ENCODE measurements around the gene CCNYL1. TPM values are rescaled to one million over a fixed set of nuclear protein-coding genes. Genes with fewer than 3 reads are reported as not detected.
"Not testable (repeated sequence)": the region's sequence is repeated elsewhere in the genome, so short reads cannot be mapped to it uniquely, and the experiment has no call there.

The CCNYL1 gene
- total RNA-seq, 2 experiments from 2014 or later: 4.8 to 5.7 TPM

DNA sequence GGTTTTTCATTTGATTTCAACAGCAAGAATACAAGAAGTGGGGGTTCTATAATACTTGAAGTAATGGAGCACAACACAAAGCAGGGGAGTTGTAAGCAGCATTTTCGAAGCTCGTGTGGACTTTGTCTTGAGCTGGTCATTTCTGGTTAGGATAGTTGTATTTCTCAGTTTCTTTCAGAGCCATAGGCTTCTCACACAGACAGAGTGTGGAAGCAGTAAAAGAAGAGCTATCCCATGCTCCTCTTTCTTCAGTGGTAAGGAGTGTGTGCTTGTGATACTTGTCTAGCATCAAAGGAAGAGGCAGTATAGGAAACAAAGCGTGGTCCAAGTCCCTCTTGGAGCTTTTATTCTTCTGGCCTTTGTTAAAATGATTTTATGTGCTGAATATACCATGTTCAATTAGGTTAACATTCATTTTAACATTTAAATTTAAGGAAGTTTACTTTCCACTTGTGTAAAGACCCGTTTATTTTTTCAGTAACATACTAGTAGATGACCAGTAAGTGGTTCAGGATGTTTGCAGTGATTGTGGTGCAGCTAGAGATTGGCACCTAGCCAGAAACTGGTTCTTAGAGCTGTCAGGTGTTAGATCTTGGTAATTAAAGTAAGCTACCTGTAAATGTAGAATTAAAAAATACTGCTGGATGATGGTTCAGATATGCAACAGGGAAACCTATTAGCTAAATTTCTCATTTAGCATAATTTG, 14.6 kb downstream of the CCNYL1 start:
- ChIA-PET CTCF (interaction anchor here (0.7 to 1.8 kb wide), 4 partner anchors 9 to 314 kb away, joined by 3 to 5 read pairs (median 4); partner anchors contain the start of gene CCNYL1), POLR2A (interaction anchor here (0.7 kb wide), 1 partner anchor 15 kb away, joined by 3 read pairs; the partner anchor contains the start of gene CCNYL1)

- ChIA-PET POLR2A (no interaction called here), CTCF (interaction anchor here (0.6 to 1.8 kb wide), 3 partner anchors 16 to 362 kb away, joined by 3 to 5 read pairs (median 5); partner anchors contain the start of gene CCNYL1)
Observed at GRCh38 chr2:207727261-207727660, 15.8 kb downstream of the CCNYL1 start.

DNA sequence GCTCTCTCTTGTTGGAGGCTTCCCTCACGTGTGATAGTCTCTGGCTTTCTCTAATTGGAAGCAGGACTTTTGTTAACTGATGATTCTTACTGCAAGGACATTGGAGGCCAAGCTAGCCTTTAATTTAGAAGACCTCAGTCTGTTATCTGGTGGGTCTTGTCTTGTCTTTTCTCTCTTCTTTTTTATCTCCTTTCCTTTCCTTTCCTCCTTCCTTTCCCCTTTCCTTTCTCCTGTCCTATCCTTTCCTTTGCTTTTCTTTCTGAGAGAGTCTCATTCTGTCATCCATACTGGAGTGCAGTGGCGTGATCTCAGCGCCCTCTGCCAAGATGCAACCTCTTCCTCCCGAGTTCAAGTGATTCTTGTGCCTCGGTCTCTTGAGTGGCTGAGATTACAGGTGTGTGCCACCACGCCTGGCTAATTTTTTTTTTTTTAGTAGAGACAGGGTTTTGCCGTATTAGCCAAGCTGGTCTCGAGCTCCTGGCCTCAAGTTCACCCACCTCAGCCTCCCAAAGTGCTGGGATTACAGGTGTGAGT, 18.1 kb downstream of the CCNYL1 start:
- ChIA-PET POLR2A (no interaction called here), CTCF (no interaction called here)

GRCh38 chr2:207731138-207731537, 19.7 kb downstream of the CCNYL1 start:
- CTCF ChIA-PET: no interaction called here

DNA sequence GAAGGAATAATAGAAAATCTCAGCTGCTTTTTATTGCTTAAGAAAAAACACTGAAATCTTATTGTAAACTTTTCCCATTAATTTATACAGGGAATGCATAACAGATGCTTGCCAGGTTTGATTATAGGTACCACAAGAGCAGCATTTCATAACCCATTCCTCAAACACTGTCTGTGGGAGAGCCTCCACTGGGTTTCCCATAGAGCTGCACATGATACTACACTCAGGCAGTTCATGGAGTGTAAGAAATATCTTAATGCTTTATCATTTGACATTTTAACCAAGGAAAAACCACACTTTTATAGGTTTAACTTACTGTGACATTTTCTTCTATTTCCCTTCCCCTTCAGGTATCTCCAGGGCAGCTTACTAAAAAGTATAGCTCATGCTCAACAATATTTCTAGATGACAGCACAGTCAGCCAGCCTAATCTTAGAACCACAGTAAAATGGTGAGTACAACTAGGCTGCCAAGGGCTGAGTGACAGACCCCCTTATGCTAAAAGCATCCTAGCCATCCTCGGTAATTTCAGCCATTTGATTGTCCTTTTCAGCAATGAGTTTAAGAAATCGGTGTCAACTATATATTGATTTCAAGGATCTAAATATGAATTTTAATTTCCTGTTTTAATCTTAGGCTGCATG, 22.3 kb downstream of the CCNYL1 start:
- CTCF ChIA-PET: no interaction called here
- POLR2A ChIA-PET: no interaction called here

More at GRCh38 chr2:207731138-207731537, 19.7 kb downstream of the CCNYL1 start:
- POLR2A ChIA-PET: no interaction called here

DNA sequence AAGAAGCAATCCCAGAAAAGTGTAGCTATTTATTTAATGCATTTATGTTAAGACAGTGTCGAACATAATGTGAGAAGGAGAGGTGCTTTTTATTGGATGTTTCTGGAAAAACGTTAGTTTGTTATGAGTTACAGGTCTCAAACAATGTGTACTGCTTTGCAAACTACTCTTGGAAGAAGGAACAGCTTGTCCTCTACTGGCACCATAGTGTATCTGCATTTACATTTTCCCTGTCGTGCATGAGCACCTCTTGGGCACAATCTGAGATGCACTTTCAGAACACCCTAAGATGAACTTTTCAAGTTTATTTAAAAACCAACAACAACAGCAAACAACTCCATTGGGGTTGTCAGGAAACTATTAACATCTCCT, 22.8 kb downstream of the CCNYL1 start:
- ChIA-PET POLR2A (interaction anchor here (0.6 kb wide), 1 partner anchor 481 kb away, joined by 3 read pairs; no protein-coding TSS in a partner anchor), CTCF (no interaction called here)

DNA sequence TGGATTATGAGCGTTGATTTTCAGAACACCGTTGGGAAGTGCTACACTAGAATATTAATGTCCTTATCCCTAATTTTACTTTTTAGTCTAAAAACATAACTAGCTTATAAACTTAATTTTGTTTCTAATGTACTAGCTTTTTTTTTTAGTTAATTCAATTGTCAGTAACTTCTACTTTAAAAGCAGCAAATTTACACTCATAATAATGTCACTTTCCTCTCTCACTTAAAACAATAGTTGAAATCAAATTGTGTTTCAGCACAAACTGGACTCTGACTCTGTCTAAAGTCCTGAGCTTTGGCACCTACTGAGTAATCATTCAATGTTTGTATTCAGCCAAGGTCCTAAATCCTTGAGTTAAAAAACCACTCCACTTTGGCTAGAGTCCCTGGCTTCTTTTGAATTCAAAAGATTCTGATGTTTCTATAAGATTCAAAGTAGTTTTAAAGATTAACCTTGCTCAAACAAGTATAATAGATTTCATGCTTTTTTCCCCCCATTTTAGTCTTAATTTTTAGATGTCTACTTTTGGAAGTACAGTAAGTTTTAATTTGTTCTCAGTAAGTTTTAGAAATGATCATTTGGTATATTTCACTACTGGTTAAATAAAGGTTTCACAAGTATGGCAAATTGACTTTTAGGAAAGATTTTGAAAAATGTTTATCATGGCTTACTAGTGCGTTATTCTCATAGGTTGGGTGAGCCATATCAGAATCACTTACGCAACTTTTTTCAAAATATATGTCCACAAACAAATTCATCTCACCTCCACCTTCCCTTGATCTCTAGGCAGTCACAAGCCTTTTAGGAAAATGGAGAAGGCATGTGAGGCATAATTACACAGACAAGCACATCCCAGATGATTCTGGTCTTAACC, 23.4 kb downstream of the CCNYL1 start:
- POLR2A ChIA-PET: interaction anchor here (0.6 kb wide), 1 partner anchor 480 kb away, joined by 3 read pairs; no protein-coding TSS in a partner anchor
- CTCF ChIA-PET: no interaction called here

- CTCF ChIA-PET, POLR2A ChIA-PET: not testable (repeated sequence)
Observed at GRCh38 chr2:207735513-207735859, 24.0 kb downstream of the CCNYL1 start.

DNA sequence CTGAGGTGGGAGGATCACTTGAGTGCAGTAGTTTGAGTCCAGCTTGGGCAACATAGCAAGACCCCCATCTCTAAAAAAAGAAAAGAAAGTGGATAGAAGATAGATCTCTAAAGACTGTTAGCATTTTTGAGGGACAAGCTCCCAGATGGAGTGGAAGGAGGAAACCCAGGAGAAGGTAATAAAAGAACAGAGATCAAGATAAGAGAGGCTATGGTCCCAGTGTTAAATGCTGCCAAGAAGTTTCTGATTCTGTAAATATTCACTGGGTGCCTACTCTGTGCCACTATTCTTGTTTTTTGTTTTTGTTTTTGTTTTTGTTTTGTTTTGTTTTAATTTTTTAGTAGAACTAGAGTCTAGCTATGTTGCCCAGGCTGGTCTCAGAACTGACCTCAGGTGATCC, 32.1 kb downstream of the CCNYL1 start:
- POLR2A ChIA-PET: no interaction called here
- CTCF ChIA-PET: interaction anchor here (1.1 kb wide), 1 partner anchor 297 kb away, joined by 3 read pairs; no protein-coding TSS in a partner anchor

DNA sequence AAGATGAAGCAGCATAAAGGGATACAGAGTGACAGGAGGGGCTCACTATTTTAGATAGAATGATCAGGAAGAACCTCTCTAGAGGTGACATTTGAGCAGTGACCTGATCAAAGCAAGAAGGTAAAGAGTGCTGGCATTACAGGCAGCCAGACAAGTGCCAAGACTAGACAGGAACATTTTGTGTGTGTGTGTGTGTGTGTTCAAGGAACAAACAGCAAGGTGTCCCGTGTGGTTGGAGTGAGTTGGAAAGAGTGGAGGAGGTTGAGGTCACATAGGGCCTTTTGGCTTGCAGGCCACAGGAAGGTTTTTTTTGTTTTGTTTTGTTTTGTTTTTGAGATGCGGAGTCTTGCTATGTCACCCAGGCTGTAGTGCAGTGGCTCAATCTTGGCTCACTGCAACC, 32.6 kb downstream of the CCNYL1 start:
- ChIA-PET POLR2A (no interaction called here), CTCF (interaction anchor here (1.1 kb wide), 1 partner anchor 296 kb away, joined by 3 read pairs; no protein-coding TSS in a partner anchor)

GRCh38 chr2:207744451-207744850, 33.0 kb downstream of the CCNYL1 start:
- POLR2A ChIA-PET: no interaction called here
- CTCF ChIA-PET: interaction anchor here (3.5 kb wide), 1 partner anchor 296 kb away, joined by 26 read pairs; no protein-coding TSS in a partner anchor

DNA sequence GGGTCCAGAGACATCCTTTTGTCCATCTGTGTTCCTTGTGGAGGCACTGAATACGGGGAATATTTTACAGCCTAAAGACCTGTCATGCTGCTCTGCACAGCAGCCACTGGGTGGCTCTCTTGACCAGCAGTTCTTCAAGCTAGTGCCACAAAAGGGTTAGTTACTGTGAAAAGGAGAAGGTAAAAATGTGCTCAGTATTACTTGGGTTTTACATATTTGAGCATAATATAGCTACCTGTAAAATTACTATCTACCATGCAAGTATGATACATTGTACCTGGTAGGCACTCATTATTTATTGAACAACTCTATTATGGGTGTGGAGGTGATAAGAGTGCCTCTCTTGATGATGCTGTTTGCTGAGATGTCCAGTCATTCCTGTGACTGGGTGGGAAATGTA, 34.7 kb downstream of the CCNYL1 start:
- ChIA-PET CTCF (interaction anchor here (0.5 to 3.5 kb wide), 13 partner anchors 9 to 333 kb away, joined by 3 to 26 read pairs (median 3); no protein-coding TSS in a partner anchor), POLR2A (no interaction called here)

DNA sequence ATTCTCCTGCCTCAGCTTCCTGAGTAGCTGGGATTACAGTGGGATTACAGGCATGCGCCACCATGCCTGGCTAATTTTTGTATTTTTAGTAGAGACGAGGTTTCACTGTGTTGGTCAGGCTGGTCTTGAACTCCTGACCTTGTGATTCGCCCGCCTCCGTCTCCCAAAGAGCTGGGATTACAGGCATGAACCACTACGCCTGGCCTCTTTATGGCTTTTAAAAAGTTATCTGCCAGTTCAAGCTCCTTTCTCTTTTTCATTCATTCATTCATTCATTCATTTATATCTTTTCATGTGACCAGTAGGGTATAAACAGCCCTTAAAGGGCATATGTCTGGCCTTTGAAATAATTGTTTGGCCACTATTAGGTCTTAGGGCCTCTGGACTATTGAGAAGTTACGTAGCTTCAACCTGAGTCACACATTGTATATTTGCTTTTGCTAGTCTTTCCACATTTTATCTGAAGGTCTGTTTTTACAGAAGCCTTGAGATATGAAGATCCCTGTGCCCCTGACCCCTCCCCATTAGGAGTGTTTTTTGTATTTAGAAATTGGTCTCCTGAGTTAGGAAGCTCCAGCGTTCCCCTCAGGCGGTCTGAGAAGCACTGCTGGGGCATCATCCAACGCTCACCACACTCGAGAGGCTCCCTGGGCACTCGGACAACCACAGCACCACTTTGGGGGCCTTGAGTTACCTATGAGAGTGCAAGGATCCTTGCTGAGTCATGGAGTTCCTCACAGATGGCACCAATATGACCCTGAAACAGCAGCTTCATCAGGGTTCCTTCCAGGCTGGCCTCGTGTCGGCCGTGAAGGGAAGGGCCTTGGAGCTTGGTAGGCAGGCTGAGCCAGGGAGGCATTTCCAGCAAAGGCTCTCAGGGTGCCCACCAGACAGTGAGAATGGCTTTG, 36.5 kb downstream of the CCNYL1 start:
- ChIA-PET CTCF (interaction anchor here (1.4 to 3.5 kb wide), 3 partner anchors 11 to 292 kb away, joined by 4 to 26 read pairs (median 4); no protein-coding TSS in a partner anchor), POLR2A (no interaction called here)

DNA sequence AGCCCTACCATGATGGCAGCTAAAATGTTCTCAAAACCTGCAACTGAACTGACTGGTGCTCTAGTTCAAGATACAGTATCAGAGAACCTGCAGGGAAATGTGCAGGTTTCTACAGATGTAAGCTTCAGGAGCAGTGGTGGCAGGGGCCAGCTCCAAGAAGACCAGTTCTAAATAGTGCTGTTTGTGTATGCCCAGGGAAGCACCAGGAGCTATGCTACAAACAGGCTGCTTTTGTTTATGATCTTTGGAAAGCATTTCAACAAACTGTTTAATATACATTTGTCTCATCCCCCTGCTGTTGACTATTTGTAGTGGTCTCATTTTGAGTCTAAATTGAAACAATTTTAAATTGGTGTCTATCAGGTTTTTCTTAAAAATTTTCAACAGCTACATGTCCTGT, 37.6 kb downstream of the CCNYL1 start:
- ChIA-PET CTCF (interaction anchor here (1.4 kb wide), 1 partner anchor 122 kb away, joined by 4 read pairs; no protein-coding TSS in a partner anchor), POLR2A (no interaction called here)

DNA sequence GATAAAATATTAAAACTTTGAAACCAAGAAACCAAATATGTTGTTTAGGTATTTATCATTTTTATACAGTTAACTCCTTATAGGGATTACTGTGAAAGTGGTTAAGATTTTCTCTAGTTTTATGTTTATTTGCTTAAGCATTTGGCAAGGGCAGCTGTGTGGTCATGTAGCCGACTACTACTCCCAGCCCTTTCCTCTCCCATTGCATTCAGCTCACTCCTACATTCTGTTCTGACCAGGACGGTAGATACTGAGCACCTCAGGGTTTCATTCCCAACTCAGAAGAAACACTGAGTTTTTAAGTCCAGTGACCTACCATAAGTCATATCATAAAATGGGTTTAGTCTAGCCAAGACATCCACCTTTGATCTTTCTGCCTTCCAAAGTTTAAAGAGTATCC, 38.4 kb downstream of the CCNYL1 start:
- ChIA-PET CTCF (no interaction called here), POLR2A (no interaction called here)

GRCh38 chr2:207750345-207750744, 38.9 kb downstream of the CCNYL1 start:
- CTCF ChIA-PET: interaction anchor here (1.6 kb wide), 1 partner anchor 290 kb away, joined by 3 read pairs; no protein-coding TSS in a partner anchor
- POLR2A ChIA-PET: no interaction called here

- CTCF ChIA-PET: interaction anchor here (1.6 kb wide), 1 partner anchor 290 kb away, joined by 3 read pairs; no protein-coding TSS in a partner anchor
- POLR2A ChIA-PET: no interaction called here
Observed at GRCh38 chr2:207750876-207751275, 39.4 kb downstream of the CCNYL1 start.

- POLR2A ChIA-PET, CTCF ChIA-PET: not testable (repeated sequence)
Observed at GRCh38 chr2:207753688-207754087, 42.2 kb downstream of the CCNYL1 start.
